PC-9 (cell line): ENCODE data around the gene ZDHHC20. TPM values are rescaled to one million over a fixed set of nuclear protein-coding genes. Genes with fewer than 3 reads are reported as not detected.

Experiments
- BruUV-seq: library from RNA; stranded (reverse); fragments of 400-500 nt; replicated peaks from 2 replicates; lab custom pipeline; 2021; lab: Mats Ljungman, UMichigan
- CTCF ChIA-PET: fragments of 300-600 bp; sonication (Branson Sonifier 250); formaldehyde crosslinking; loops from one replicate; lab custom pipeline; 2022; ENCODE audit warnings: antibody characterized with exemption; lab: Charles Lee
- POLR2A ChIA-PET: fragments of 300-600 bp; sonication (Branson Sonifier 250); formaldehyde crosslinking; loops from one replicate; lab custom pipeline; 2022; ENCODE audit warnings: antibody characterized with exemption; ENCODE audit not compliant: unreplicated experiment; lab: Charles Lee
- DNase-seq, 2 experiments: peaks; one replicate each; pipeline versions ENCODE4 v3.0.0 to v3.0.0-alpha.2; 2015 to 2022; ENCODE audit warnings: mixed read lengths in 1 of 2
- H2AFZ ChIP-seq: fragments of 200-600 bp; sonication (generic); 2 replicates; pipeline ENCODE4 v1.8.1; 2017; ENCODE audit warnings: antibody characterized with exemption
- H3F3A ChIP-seq: fragments of 200-600 bp; sonication (generic); 2 replicates; pipeline ENCODE4 v1.8.1; 2017; ENCODE audit warnings: antibody characterized with exemption, mild to moderate bottlenecking, low read depth; ENCODE audit not compliant: insufficient read depth
- H3K27ac ChIP-seq: fragments of 200-600 bp; sonication (generic); 2 replicates; pipeline ENCODE4 v1.6.1; 2016; ENCODE audit warnings: mixed run types
- H3K27me3 ChIP-seq: fragments of 200-600 bp; sonication (generic); 2 replicates; pipeline ENCODE4 v1.6.1; 2016; ENCODE audit warnings: low read depth, mixed run types; ENCODE audit not compliant: insufficient read depth
- H3K36me3 ChIP-seq: fragments of 200-600 bp; sonication (generic); 2 replicates; pipeline ENCODE4 v1.6.1; 2016; ENCODE audit warnings: low read depth, mixed run types
- H3K4me1 ChIP-seq: fragments of 200-600 bp; sonication (generic); replicated peaks from 2 replicates; pipeline ENCODE4 v1.6.1; 2016; ENCODE audit warnings: mixed run types; ENCODE audit not compliant: insufficient read depth
- H3K4me2 ChIP-seq: fragments of 200-600 bp; sonication (generic); 2 replicates; pipeline ENCODE4 v1.6.1; 2017; ENCODE audit warnings: mixed run types
- H3K4me3 ChIP-seq: fragments of 200-600 bp; sonication (generic); 2 replicates; pipeline ENCODE4 v1.6.1; 2016; ENCODE audit warnings: mixed run types
- H3K79me2 ChIP-seq: fragments of 200-600 bp; sonication (generic); 2 replicates; pipeline ENCODE4 v1.6.1; 2017; ENCODE audit warnings: low read depth, mixed run types
- H3K9me2 ChIP-seq: fragments of 200-600 bp; sonication (generic); 2 replicates; pipeline ENCODE4 v1.8.1; 2017; ENCODE audit warnings: mild to moderate bottlenecking; ENCODE audit not compliant: insufficient read depth
- H3K9me3 ChIP-seq: fragments of 200-600 bp; sonication (generic); 2 replicates; pipeline ENCODE4 v1.8.1; 2016; ENCODE audit warnings: low read depth; ENCODE audit not compliant: insufficient read depth
- H4K20me1 ChIP-seq: fragments of 200-600 bp; sonication (generic); 2 replicates; pipeline ENCODE4 v1.8.1; 2017; ENCODE audit not compliant: insufficient read depth
- CTCF ChIP-seq: fragments of 200-600 bp; sonication (generic); conservative IDR thresholded peaks from 2 replicates; pipeline ENCODE4 v1.6.1; 2017; ENCODE audit warnings: mixed run types, antibody characterized with exemption, mild to moderate bottlenecking, moderate library complexity
- EZH2 ChIP-seq: fragments of 200-600 bp; sonication (generic); IDR thresholded peaks from 2 replicates; pipeline ENCODE4 v1.8.0; 2017; ENCODE audit warnings: antibody characterized with exemption, low read depth
- intact Hi-C: fragments of 100-400 bp; cut with micrococcal nuclease; formaldehyde crosslinking; loops from one replicate; pipeline ENCODE4 v1.10.0; 2022; ENCODE audit not compliant: unreplicated experiment
- total RNA-seq: library from RNA; stranded (reverse); gene quantifications from 2 replicates; pipeline ENCODE4 v1.2.3, GENCODE V29; 2021

ZDHHC20 gene
- total RNA-seq, 1 experiment from 2014 or later: 47.5 TPM

GRCh38 chr13:21333186-21333585, 125.9 kb downstream of the ZDHHC20 start:
- Histone ChIP-seq H3K4me3 (no peak overlapping the region), H3K4me2 (no peak overlapping the region), H3K9me3 (no peaks in the 10 kb centered on the region), H3K4me1 (no peaks in the 10 kb centered on the region), H3K27me3 (no peaks in the 10 kb centered on the region), H3K79me2 (no peaks in the 10 kb centered on the region), H3F3A (no peaks in the 10 kb centered on the region), H3K9me2 (no peaks in the 10 kb centered on the region), H3K27ac (no peak overlapping the region), H2AFZ (no peak overlapping the region), H3K36me3 (no peaks in the 10 kb centered on the region), H4K20me1 (no peaks in the 10 kb centered on the region)
- intact Hi-C loops: no loop called here
- ChIA-PET CTCF (no interaction called here), POLR2A (no interaction called here)
- no TSS peak for BruUV-seq
- DNase-seq: no peak
- TF ChIP-seq EZH2: no peak
- TF ChIP-seq CTCF: no peak

- H2AFZ ChIP-seq: no peak overlapping the region
- POLR2A ChIA-PET: no interaction called here
- CTCF ChIA-PET: no interaction called here
- BruUV-seq: no TSS peak
- no peaks in the 10 kb centered on the region for H3K36me3 ChIP-seq
- no peak overlapping the region for H3K4me3 ChIP-seq
- TF ChIP-seq CTCF (no peak), EZH2 (no peak)
- no peaks in the 10 kb centered on the region for H4K20me1 ChIP-seq
- H3K4me1 ChIP-seq: no peaks in the 10 kb centered on the region
- no peak overlapping the region for H3K4me2 ChIP-seq
- H3K79me2 ChIP-seq: no peaks in the 10 kb centered on the region
- no peaks in the 10 kb centered on the region for H3F3A ChIP-seq
- no peaks in the 10 kb centered on the region for H3K9me3 ChIP-seq
- no peak overlapping the region for H3K27ac ChIP-seq
- intact Hi-C loops: no loop called here
- H3K27me3 ChIP-seq: no peaks in the 10 kb centered on the region
- no peaks in the 10 kb centered on the region for H3K9me2 ChIP-seq
- DNase-seq: no peak
Measured at GRCh38 chr13:21330126-21330861, 128.8 kb downstream of the ZDHHC20 start.

- Histone ChIP-seq H2AFZ (no peak overlapping the region), H4K20me1 (no peaks in the 10 kb centered on the region), H3F3A (no peaks in the 10 kb centered on the region), H3K79me2 (no peaks in the 10 kb centered on the region), H3K4me2 (no peak overlapping the region), H3K36me3 (no peaks in the 10 kb centered on the region), H3K4me3 (no peak overlapping the region), H3K4me1 (no peaks in the 10 kb centered on the region), H3K9me2 (no peaks in the 10 kb centered on the region), H3K27ac (no peak overlapping the region), H3K27me3 (no peaks in the 10 kb centered on the region), H3K9me3 (no peaks in the 10 kb centered on the region)
- no peak for TF ChIP-seq CTCF
- no peak for TF ChIP-seq EZH2
- no peak for DNase-seq
- POLR2A ChIA-PET: no interaction called here
- no TSS peak for BruUV-seq
- CTCF ChIA-PET: no interaction called here
- intact Hi-C loops: no loop called here
Measured at GRCh38 chr13:21328836-21329477, 130.1 kb downstream of the ZDHHC20 start.
